Stimulated activated naive B cell treated with anti-CD40 and anti-IgM and Interleukin-4, amounts not matched to agents 10 μg/mL and 1 μg/mL and 100 μg/mL, for 72 hours (primary cell): ENCODE results near the gene JMY.

Source experiments
- ATAC-seq, 2 donors: fragments of 150-1000 bp; cut with Tn5 transposase; replicated peaks; 2 replicates each; pipeline ENCODE4 v1.10.0; 2021; ENCODE audit warnings: moderate library complexity in 1 of 2
- DNase-seq: peaks from one replicate; pipeline ENCODE4 v3.0.0; 2021
- H3K27ac Mint-ChIP-seq: one replicate; pipeline ENCODE4 v1.8.0; 2022; ENCODE audit warnings: mild to moderate bottlenecking, mixed read lengths
- H3K27me3 Mint-ChIP-seq, 2 donors: one replicate each; pipeline ENCODE4 v1.8.0; 2022; ENCODE audit warnings: mixed read lengths in 2 of 2
- H3K36me3 Mint-ChIP-seq, 2 donors: one replicate each; pipeline ENCODE4 v1.8.0; 2022; ENCODE audit warnings: mixed read lengths in 2 of 2, mild to moderate bottlenecking in 1 of 2
- H3K4me1 Mint-ChIP-seq, 2 donors: one replicate each; pipeline ENCODE4 v1.8.0; 2022; ENCODE audit warnings: mixed read lengths in 2 of 2, mild to moderate bottlenecking in 1 of 2
- H3K4me3 Mint-ChIP-seq, 2 donors: one replicate each; pipeline ENCODE4 v1.8.0; 2022; ENCODE audit warnings: mild to moderate bottlenecking in 2 of 2, mixed read lengths in 2 of 2, moderate library complexity in 1 of 2
- H3K9me3 Mint-ChIP-seq, 2 donors: one replicate each; pipeline ENCODE4 v1.8.0; 2022; ENCODE audit warnings: mixed read lengths in 2 of 2, mild to moderate bottlenecking in 1 of 2

The JMY gene

GRCh38 chr5:79255786-79256557, 20.0 kb downstream of the JMY start:
- Mint-ChIP-seq H3K4me3 (no peak overlapping the region), H3K4me1 (peaks cover 19 to 32% of the 10 kb centered on the region in 2 donors), H3K27me3 (no peaks in the 10 kb centered on the region), H3K27ac (no peak overlapping the region), H3K9me3 (peaks cover 5 to 8% of the 10 kb centered on the region in 2 donors), H3K36me3 (peaks cover 16 to 23% of the 10 kb centered on the region in 2 donors)
- DNase-seq, result no peak
- peak; percentile 66 to 86 for ATAC-seq

GRCh38 chr5:79256563-79256962, 20.6 kb downstream of the JMY start:
- ATAC-seq, result no peak
- Mint-ChIP-seq H3K4me1 (peaks cover 19 to 33% of the 10 kb centered on the region in 2 donors), H3K9me3 (peaks cover 5 to 8% of the 10 kb centered on the region in 2 donors), H3K27me3 (no peaks in the 10 kb centered on the region), H3K4me3 (no peak overlapping the region), H3K36me3 (peaks cover 16 to 23% of the 10 kb centered on the region in 2 donors), H3K27ac (peak overlapping the region; percentile 14)
- no peak for DNase-seq

- ATAC-seq, result no peak
These were observed 21.4 kb downstream of the JMY start for GRCh38 chr5:79257314-79257713.

GRCh38 chr5:79258801-79259200, 22.9 kb downstream of the JMY start:
- Mint-ChIP-seq H3K27ac (no peak overlapping the region), H3K36me3 (peaks cover 7 to 11% of the 10 kb centered on the region in 2 donors), H3K27me3 (no peaks in the 10 kb centered on the region), H3K4me1 (peaks cover 21 to 47% of the 10 kb centered on the region in 2 donors), H3K9me3 (peaks cover 0 to 2% of the 10 kb centered on the region in 2 donors), H3K4me3 (no peak overlapping the region)
- ATAC-seq, result no peak
- no peak for DNase-seq

More at GRCh38 chr5:79257314-79257713, 21.4 kb downstream of the JMY start:
- Mint-ChIP-seq H3K4me3 (no peak overlapping the region), H3K4me1 (peaks cover 21 to 40% of the 10 kb centered on the region in 2 donors), H3K9me3 (peaks cover 5 to 8% of the 10 kb centered on the region in 2 donors), H3K36me3 (peaks cover 13 to 19% of the 10 kb centered on the region in 2 donors), H3K27me3 (no peaks in the 10 kb centered on the region), H3K27ac (no peak overlapping the region)
- DNase-seq, result no peak

GRCh38 chr5:79259383-79259782, 23.5 kb downstream of the JMY start:
- no peak overlapping the region for H3K4me3 Mint-ChIP-seq
- DNase-seq (no peak), ATAC-seq (no peak)
- H3K9me3 Mint-ChIP-seq, result peaks cover 0 to 2% of the 10 kb centered on the region in 2 donors
- H3K27ac Mint-ChIP-seq, result no peak overlapping the region
- no peaks in the 10 kb centered on the region for H3K27me3 Mint-ChIP-seq
- peaks cover 21 to 44% of the 10 kb centered on the region in 2 donors for H3K4me1 Mint-ChIP-seq
- peaks cover 7 to 9% of the 10 kb centered on the region in 2 donors for H3K36me3 Mint-ChIP-seq

- DNase-seq (no peak), ATAC-seq (no peak)
- Mint-ChIP-seq H3K9me3 (peaks cover 0 to 2% of the 10 kb centered on the region in 2 donors), H3K4me1 (peaks cover 19 to 39% of the 10 kb centered on the region in 2 donors), H3K4me3 (no peak overlapping the region), H3K27me3 (no peaks in the 10 kb centered on the region), H3K27ac (no peak overlapping the region), H3K36me3 (peaks cover 4 to 7% of the 10 kb centered on the region in 2 donors)
These were observed 23.9 kb downstream of the JMY start for GRCh38 chr5:79259810-79260209.

GRCh38 chr5:79261897-79262296, 26.0 kb downstream of the JMY start:
- Mint-ChIP-seq H3K9me3 (no peaks in the 10 kb centered on the region), H3K4me1 (peaks cover 3 to 20% of the 10 kb centered on the region in 2 donors), H3K27ac (no peak overlapping the region), H3K27me3 (no peaks in the 10 kb centered on the region), H3K4me3 (no peak overlapping the region), H3K36me3 (no peaks in the 10 kb centered on the region)
- ATAC-seq (no peak), DNase-seq (no peak)

- DNase-seq (no peak), ATAC-seq (no peak)
- Mint-ChIP-seq H3K4me3 (no peak overlapping the region), H3K9me3 (no peaks in the 10 kb centered on the region), H3K36me3 (peaks cover 0 to 3% of the 10 kb centered on the region in 2 donors), H3K27me3 (no peaks in the 10 kb centered on the region), H3K4me1 (peaks cover 3 to 25% of the 10 kb centered on the region in 2 donors), H3K27ac (no peak overlapping the region)
These were observed 27.4 kb downstream of the JMY start for GRCh38 chr5:79263290-79263689.

GRCh38 chr5:79267180-79267579, 31.2 kb downstream of the JMY start:
- peaks cover 1 to 2% of the 10 kb centered on the region in 2 donors for H3K9me3 Mint-ChIP-seq
- ATAC-seq (no peak), DNase-seq (no peak)
- H3K27me3 Mint-ChIP-seq, result no peaks in the 10 kb centered on the region
- no peak overlapping the region for H3K27ac Mint-ChIP-seq
- peaks cover 0 to 10% of the 10 kb centered on the region in 2 donors for H3K36me3 Mint-ChIP-seq
- peaks cover 4 to 18% of the 10 kb centered on the region in 2 donors for H3K4me1 Mint-ChIP-seq
- no peak overlapping the region for H3K4me3 Mint-ChIP-seq

- DNase-seq (no peak), ATAC-seq (no peak)
- Mint-ChIP-seq H3K4me3 (no peak overlapping the region), H3K27ac (no peak overlapping the region), H3K27me3 (no peaks in the 10 kb centered on the region), H3K4me1 (peaks cover 6 to 12% of the 10 kb centered on the region in 2 donors), H3K9me3 (peaks cover 3 to 5% of the 10 kb centered on the region in 2 donors), H3K36me3 (peaks cover 4 to 13% of the 10 kb centered on the region in 2 donors)
These were observed 33.8 kb downstream of the JMY start for GRCh38 chr5:79269733-79270166.

GRCh38 chr5:79273341-79273740, 37.4 kb downstream of the JMY start:
- H3K36me3 Mint-ChIP-seq, result peaks cover 6 to 11% of the 10 kb centered on the region in 2 donors
- H3K27me3 Mint-ChIP-seq, result no peaks in the 10 kb centered on the region
- DNase-seq, result no peak
- H3K4me1 Mint-ChIP-seq, result peaks cover 10 to 28% of the 10 kb centered on the region in 2 donors
- no peak for ATAC-seq
- no peak overlapping the region for H3K4me3 Mint-ChIP-seq
- no peak overlapping the region for H3K27ac Mint-ChIP-seq
- peaks cover 3 to 5% of the 10 kb centered on the region in 2 donors for H3K9me3 Mint-ChIP-seq

- H3K4me3 Mint-ChIP-seq, result no peak overlapping the region
- peaks cover 4 to 20% of the 10 kb centered on the region in 2 donors for H3K36me3 Mint-ChIP-seq
These were observed 48.9 kb downstream of the JMY start for GRCh38 chr5:79284846-79285245.

GRCh38 chr5:79285285-79285684, 49.4 kb downstream of the JMY start:
- peaks cover 4 to 19% of the 10 kb centered on the region in 2 donors for H3K36me3 Mint-ChIP-seq
- H3K27ac Mint-ChIP-seq, result no peak overlapping the region
- no peak for DNase-seq
- no peak for ATAC-seq
- no peaks in the 10 kb centered on the region for H3K9me3 Mint-ChIP-seq
- H3K4me1 Mint-ChIP-seq, result no peaks in the 10 kb centered on the region
- H3K4me3 Mint-ChIP-seq, result no peak overlapping the region
- H3K27me3 Mint-ChIP-seq, result no peaks in the 10 kb centered on the region

More at GRCh38 chr5:79284846-79285245, 48.9 kb downstream of the JMY start:
- Mint-ChIP-seq H3K27ac (no peak overlapping the region), H3K9me3 (no peaks in the 10 kb centered on the region), H3K27me3 (no peaks in the 10 kb centered on the region), H3K4me1 (no peaks in the 10 kb centered on the region)
- DNase-seq (no peak), ATAC-seq (no peak)

GRCh38 chr5:79285833-79286232, 49.9 kb downstream of the JMY start:
- Mint-ChIP-seq H3K4me1 (no peaks in the 10 kb centered on the region), H3K27me3 (no peaks in the 10 kb centered on the region), H3K9me3 (no peaks in the 10 kb centered on the region), H3K27ac (no peak overlapping the region), H3K4me3 (no peak overlapping the region), H3K36me3 (peaks cover 4 to 19% of the 10 kb centered on the region in 2 donors)
- ATAC-seq, result no peak
- DNase-seq, result no peak

- H3K4me3 Mint-ChIP-seq, result no peak overlapping the region
- H3K36me3 Mint-ChIP-seq, result peaks cover 6 to 19% of the 10 kb centered on the region in 2 donors
- no peaks in the 10 kb centered on the region for H3K27me3 Mint-ChIP-seq
- no peak overlapping the region for H3K27ac Mint-ChIP-seq
- DNase-seq, result no peak
- H3K4me1 Mint-ChIP-seq, result no peaks in the 10 kb centered on the region
- no peak for ATAC-seq
- no peaks in the 10 kb centered on the region for H3K9me3 Mint-ChIP-seq
These were observed 51.4 kb downstream of the JMY start for GRCh38 chr5:79287380-79287779.
